ENCODE measurements around the gene HJV.
"Not testable (repeated sequence)": the region's sequence is repeated elsewhere in the genome, so short reads cannot be mapped to it uniquely, and the experiment has no call there.

HJV gene, protein sequence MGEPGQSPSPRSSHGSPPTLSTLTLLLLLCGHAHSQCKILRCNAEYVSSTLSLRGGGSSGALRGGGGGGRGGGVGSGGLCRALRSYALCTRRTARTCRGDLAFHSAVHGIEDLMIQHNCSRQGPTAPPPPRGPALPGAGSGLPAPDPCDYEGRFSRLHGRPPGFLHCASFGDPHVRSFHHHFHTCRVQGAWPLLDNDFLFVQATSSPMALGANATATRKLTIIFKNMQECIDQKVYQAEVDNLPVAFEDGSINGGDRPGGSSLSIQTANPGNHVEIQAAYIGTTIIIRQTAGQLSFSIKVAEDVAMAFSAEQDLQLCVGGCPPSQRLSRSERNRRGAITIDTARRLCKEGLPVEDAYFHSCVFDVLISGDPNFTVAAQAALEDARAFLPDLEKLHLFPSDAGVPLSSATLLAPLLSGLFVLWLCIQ

DNA sequence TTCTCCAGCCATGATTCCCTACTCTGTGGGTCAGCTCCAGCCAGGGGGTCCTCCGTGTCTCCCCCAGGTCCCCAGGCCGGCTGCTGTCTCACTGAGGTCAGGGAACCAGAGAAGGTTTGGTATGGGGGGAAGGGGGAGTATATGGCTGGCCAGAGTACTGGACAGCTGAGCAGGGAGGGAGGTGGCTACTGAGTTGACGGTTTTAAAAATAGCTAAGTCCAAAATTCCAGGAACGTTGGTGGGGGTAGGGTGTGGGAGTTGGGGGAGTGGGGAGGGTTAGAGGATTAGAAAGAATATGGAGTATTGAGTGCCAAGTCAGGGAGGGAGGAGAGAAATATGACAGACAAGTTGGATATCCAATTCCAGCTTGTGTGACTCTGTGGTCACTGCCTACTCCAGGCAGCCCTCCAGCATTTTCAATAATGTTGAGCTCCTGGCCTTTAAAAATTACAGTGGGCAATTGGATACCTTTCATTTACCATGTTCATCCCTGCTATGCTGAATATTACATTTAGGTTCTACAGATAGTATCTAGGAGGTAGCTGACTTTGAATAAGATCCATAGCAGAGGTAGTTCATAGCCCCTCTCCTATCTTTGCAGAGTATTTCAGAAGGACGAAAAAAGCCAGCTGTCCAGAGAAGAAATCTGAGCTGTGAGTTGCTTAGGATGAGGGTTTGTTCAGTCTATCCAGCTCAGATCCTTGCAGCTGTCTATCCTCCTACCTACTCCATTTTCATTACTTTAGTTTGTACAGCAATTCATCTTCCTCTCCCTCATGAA, at the start of gene HJV:
Gene HJV (minus strand): TSS at position 114 of the 781 bp plus-strand sequence. CDS start 1,504 bp downstream, outside the sequence.
- no peak for DNase-seq (ENCODE audit: low read depth in 2 of 3, low spot score in 1 of 3)

DNA sequence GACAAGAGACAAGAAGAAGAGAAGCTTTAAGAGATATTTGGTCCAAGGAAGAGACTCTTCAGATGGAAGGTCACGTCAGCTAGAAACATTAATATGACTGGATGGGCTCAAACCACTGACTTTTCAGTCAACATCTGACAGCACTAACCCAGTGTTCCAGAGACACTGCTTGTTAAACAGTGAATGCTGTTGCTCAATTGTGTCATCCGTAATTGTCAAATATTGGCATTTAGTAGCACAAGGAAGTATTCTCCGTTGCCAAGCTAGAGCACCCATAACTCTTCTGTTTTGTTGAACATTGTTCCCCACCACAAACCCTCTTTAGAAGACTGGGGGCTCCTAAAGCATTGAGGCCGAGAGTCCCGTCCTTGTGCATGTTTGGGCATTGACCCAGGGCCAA, 37.6 kb upstream of the HJV start:
- not testable (repeated sequence) for DNase-seq (ENCODE audit: low read depth in 2 of 3, low spot score in 1 of 3)

- peak; percentile 73 to 85 (median 83) for DNase-seq (ENCODE audit: low read depth in 2 of 3, low spot score in 1 of 3)
These were observed 30.5 kb upstream of the HJV start for GRCh38 chr1:146051852-146052676.

- no peak for DNase-seq (ENCODE audit: low read depth in 2 of 3, low spot score in 1 of 3)
These were observed 29.9 kb upstream of the HJV start for GRCh38 chr1:146051452-146051851.

- DNase-seq (ENCODE audit: low read depth in 2 of 3, low spot score in 1 of 3): not testable (repeated sequence)
These were observed 29.1 kb upstream of the HJV start for GRCh38 chr1:146050652-146050963.

DNA sequence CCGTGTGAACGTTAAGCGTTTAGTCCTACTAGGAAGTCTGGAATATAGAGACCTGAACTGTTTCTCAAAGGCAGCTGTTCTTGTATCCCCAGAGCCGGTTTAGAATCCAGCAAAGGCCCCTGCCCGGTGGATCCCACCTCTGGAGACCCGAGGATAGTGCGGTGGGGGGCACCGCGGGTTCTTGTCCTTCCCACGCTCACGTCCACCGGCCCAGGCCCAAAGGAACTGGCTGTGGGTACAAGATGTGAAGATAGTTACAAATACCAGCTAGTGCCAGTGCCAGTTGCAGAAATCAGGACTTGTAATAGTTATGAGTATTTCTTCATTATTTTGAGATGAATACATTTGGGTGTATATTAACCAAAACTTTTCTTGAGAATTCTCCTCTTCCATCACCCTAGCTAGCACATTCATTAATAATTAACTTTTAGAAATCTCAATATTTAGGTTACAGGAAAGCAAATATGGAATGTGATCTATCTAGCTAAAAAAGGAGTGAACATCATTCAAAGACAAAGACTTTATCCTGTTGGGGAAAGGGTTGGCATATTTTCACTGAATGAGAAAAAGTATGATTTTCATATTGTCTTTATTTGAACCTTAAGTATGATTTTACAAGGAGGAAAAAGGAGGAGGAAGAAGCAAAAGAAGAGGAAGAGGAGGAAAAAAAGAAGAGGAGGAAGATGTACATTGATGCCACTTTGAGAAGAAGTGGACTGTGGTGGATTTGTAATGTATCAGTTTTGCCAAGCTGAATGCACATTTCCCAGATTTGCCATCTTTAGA, 28.5 kb upstream of the HJV start:
- not testable (repeated sequence) for DNase-seq (ENCODE audit: low read depth in 2 of 3, low spot score in 1 of 3)

- no peak for DNase-seq (ENCODE audit: low read depth in 2 of 3, low spot score in 1 of 3)
These were observed 27.9 kb upstream of the HJV start for GRCh38 chr1:146049436-146049835.

GRCh38 chr1:146048514-146049115, 27.1 kb upstream of the HJV start:
- DNase-seq (ENCODE audit: low read depth in 2 of 3, low spot score in 1 of 3): not testable (repeated sequence)

DNA sequence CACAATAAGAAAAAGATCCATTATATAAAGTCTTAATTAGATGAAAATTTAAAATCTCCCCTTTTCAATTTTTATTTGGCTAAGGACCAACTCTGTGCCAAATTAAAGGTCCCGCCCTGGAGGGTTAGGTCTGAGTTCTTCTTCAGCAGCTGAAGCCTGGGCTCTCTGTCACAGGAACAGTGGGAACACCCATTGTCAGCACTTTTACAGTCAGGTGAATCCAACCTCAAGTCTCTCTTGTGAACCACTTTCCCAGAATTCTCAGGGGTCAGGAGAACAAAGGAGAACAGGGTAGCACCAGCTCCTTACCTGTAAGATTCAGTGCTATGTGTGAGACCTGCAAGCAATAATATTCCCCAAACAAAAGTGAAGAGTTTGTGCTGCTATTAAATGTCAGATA, 25.1 kb upstream of the HJV start:
- DNase-seq (ENCODE audit: low read depth in 2 of 3, low spot score in 1 of 3): no peak

DNA sequence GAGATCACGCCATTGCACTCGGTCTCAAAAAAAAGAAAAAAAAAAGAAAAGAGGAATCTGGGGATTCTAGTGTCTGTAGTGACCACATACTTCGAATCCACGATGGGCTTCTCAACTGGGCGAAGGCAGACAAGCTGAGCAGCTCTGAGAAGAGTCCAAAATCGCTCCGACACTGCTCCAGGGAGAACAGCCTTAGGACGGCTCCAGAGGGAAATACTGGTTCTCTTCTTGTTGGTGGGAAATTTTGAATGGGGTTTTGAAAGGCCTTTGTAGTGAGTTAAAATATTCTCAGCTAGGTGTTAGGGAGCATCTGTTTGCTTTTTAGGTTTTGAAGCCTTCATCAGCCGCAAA, 18.3 kb upstream of the HJV start:
- no peak for DNase-seq (ENCODE audit: low read depth in 2 of 3, low spot score in 1 of 3)

- DNase-seq (ENCODE audit: low read depth in 2 of 3, low spot score in 1 of 3): peak; percentile 72 to 86 (median 76)
These were observed 15.6 kb upstream of the HJV start for GRCh38 chr1:146036965-146037646.

- DNase-seq (ENCODE audit: low read depth in 2 of 3, low spot score in 1 of 3): no peak
These were observed 14.9 kb upstream of the HJV start for GRCh38 chr1:146036241-146036964.

DNA sequence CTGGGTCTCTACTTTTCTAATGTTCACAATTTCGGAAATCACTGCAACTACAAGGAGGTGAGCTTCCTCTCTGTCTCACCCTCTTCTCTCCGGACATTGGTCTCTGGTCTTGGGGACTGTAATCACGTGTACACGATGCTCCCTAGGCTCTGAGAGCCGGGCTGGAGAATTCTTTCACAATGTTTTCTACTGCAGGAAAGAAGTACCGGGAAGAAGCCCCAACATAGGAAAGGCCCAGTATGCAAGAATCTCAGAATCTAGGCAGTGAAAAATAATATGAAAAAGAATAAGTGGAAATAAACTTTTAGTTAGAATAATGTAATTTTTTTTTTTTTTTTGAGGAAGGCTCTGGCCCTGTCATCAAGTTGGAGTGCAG, 13.5 kb upstream of the HJV start:
- no peak for DNase-seq (ENCODE audit: low read depth in 2 of 3, low spot score in 1 of 3)

GRCh38 chr1:146032631-146033219, 11.2 kb upstream of the HJV start:
- no peak for DNase-seq (ENCODE audit: low read depth in 2 of 3, low spot score in 1 of 3)

- DNase-seq (ENCODE audit: low read depth in 2 of 3, low spot score in 1 of 3): no peak
These were observed 9.9 kb upstream of the HJV start for GRCh38 chr1:146031476-146031875.

- no peak for DNase-seq (ENCODE audit: low read depth in 2 of 3, low spot score in 1 of 3)
These were observed 7.6 kb upstream of the HJV start for GRCh38 chr1:146029117-146029516.

GRCh38 chr1:146026650-146027049, 5.1 kb upstream of the HJV start:
- not testable (repeated sequence) for DNase-seq (ENCODE audit: low read depth in 2 of 3, low spot score in 1 of 3)

DNA sequence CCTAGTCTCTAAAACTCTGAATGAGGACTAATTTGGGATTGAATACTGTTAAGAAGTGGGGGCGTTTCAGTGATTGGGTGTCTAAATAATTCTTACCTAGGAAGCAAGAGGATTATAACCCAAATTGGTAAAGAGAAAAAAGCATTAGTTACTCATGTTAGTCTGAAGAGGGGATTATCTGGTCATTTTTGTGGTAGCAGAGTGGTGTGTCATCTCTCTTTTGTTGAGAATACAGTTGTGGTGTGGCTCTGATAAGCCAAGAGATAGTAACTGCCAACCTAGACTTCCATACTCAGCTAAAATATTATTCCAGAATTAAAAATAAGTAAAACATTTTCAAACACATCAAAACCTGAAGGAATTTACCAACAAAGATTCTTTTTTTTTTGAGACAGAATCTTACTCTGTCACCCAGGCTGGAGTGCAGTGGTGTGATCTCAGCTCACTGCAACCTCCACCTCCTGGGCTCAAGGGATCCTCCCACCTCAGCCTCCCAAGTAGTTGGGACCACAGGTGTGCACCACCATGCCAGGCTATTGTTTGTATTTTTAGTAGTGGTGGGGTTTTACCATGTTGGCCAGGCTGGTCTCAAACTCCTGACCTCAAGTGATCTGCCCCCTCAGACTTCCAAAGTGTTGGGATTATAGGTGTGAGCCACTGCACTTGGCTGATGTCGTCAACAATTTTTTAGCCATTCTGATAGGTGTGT, 4.4 kb upstream of the HJV start:
- DNase-seq (ENCODE audit: low read depth in 2 of 3, low spot score in 1 of 3): not testable (repeated sequence)
